PC-3 (cell line): ENCODE measurements around the gene KCNC1. TPM values are rescaled to one million over a fixed set of nuclear protein-coding genes. Genes with fewer than 3 reads are reported as not detected.

Experiments used
- ATAC-seq: fragments of 200-7000 bp; cut with Tn5 transposase; 2 replicates; pipeline ENCODE4 v1.9.1; 2020; ENCODE audit warnings: mild to moderate bottlenecking, moderate library complexity
- BruUV-seq: library from RNA; stranded (reverse); fragments of 400-500 nt; replicated peaks from 2 replicates; lab custom pipeline; 2021; lab: Mats Ljungman, UMichigan
- CTCF ChIA-PET: fragments of 300-600 bp; sonication (Branson Sonifier 250); formaldehyde crosslinking; loops from one replicate; lab custom pipeline; 2022; ENCODE audit warnings: antibody characterized with exemption; lab: Charles Lee
- POLR2A ChIA-PET: fragments of 300-600 bp; sonication (Branson Sonifier 250); formaldehyde crosslinking; loops from one replicate; lab custom pipeline; 2022; ENCODE audit warnings: antibody characterized with exemption; ENCODE audit not compliant: unreplicated experiment; lab: Charles Lee
- DNase-seq: peaks from one replicate; pipeline ENCODE4 v3.0.0-alpha.2; 2015
- H2AFZ ChIP-seq: fragments of 300-600 bp; sonication (generic); 2 replicates; pipeline ENCODE4 v1.6.0; 2016; ENCODE audit warnings: antibody characterized with exemption, low read length
- H3F3A ChIP-seq: fragments of 300-600 bp; sonication (generic); one replicate; pipeline ENCODE4 v1.6.0; 2017; ENCODE audit warnings: antibody characterized with exemption, low read length, control low read depth, mild to moderate bottlenecking; ENCODE audit not compliant: unreplicated experiment
- H3K27ac ChIP-seq: fragments of 300-600 bp; sonication (generic); 2 replicates; pipeline ENCODE4 v1.5.1; 2016; ENCODE audit warnings: mild to moderate bottlenecking, low read length
- H3K27me3 ChIP-seq: fragments of 300-600 bp; sonication (generic); 2 replicates; pipeline ENCODE4 v1.6.1; 2016; ENCODE audit warnings: low read length, mixed read lengths
- H3K36me3 ChIP-seq: fragments of 300-600 bp; sonication (generic); 2 replicates; pipeline ENCODE4 v1.6.1; 2016; ENCODE audit warnings: low read depth, mixed run types, low read length, mixed read lengths
- H3K4me1 ChIP-seq: fragments of 300-600 bp; sonication (generic); 2 replicates; pipeline ENCODE4 v1.5.1; 2016; ENCODE audit warnings: low read length; ENCODE audit not compliant: insufficient read depth
- H3K4me2 ChIP-seq: fragments of 300-600 bp; sonication (generic); 2 replicates; pipeline ENCODE4 v1.6.0; 2016; ENCODE audit warnings: low read length
- H3K4me3 ChIP-seq: fragments of 300-600 bp; sonication (generic); 2 replicates; pipeline ENCODE4 v1.5.1; 2016; ENCODE audit warnings: mild to moderate bottlenecking, low read length, mixed read lengths
- H3K79me2 ChIP-seq: fragments of 300-600 bp; sonication (generic); 2 replicates; pipeline ENCODE4 v1.6.1; 2017; ENCODE audit warnings: low read length, mixed read lengths
- H3K9ac ChIP-seq: fragments of 300-600 bp; sonication (generic); 2 replicates; pipeline ENCODE4 v1.6.0; 2016; ENCODE audit warnings: mild to moderate bottlenecking, low read length
- H3K9me2 ChIP-seq: fragments of 300-600 bp; sonication (generic); replicated peaks from 2 replicates; pipeline ENCODE4 v1.6.1; 2016; ENCODE audit warnings: mixed run types, low read length, mixed read lengths
- H3K9me3 ChIP-seq: fragments of 300-600 bp; sonication (generic); 2 replicates; pipeline ENCODE4 v1.6.1; 2016; ENCODE audit warnings: low read length, mixed read lengths
- H4K20me1 ChIP-seq: fragments of 300-600 bp; sonication (generic); 2 replicates; pipeline ENCODE4 v1.6.1; 2016; ENCODE audit warnings: low read length, mixed read lengths
- EZH2 ChIP-seq: fragments of 300-600 bp; sonication (generic); IDR thresholded peaks from one replicate; pipeline ENCODE4 v1.6.1; 2017; ENCODE audit warnings: antibody characterized with exemption, mild to moderate bottlenecking, low read length; ENCODE audit not compliant: unreplicated experiment
- EZH2phosphoT487 ChIP-seq: fragments of 300-600 bp; sonication (generic); IDR thresholded peaks from 2 replicates; pipeline ENCODE4 v1.6.1; 2018; ENCODE audit warnings: mild to moderate bottlenecking, antibody characterized with exemption, low read length, borderline replicate concordance
- intact Hi-C: fragments of 100-400 bp; cut with micrococcal nuclease; formaldehyde crosslinking; loops from 2 replicates; pipeline ENCODE4 v1.9.0; 2023
- total RNA-seq: library from RNA; depleted of rRNA; stranded (reverse); fragments of >200 nt; gene quantifications from 2 replicates; pipeline ENCODE4 v1.2.3, GENCODE V29; 2014
- TF ChIP-seq, protein P1 (sequence below): fragments of 300-600 bp; sonication (generic); conservative IDR thresholded peaks from 2 replicates; pipeline ENCODE4 v1.5.1; 2017; ENCODE audit warnings: antibody characterized with exemption, low read depth, mild to moderate bottlenecking, low read length

The KCNC1 gene
- total RNA-seq, 1 experiment from 2014 or later = not detected

DNA sequence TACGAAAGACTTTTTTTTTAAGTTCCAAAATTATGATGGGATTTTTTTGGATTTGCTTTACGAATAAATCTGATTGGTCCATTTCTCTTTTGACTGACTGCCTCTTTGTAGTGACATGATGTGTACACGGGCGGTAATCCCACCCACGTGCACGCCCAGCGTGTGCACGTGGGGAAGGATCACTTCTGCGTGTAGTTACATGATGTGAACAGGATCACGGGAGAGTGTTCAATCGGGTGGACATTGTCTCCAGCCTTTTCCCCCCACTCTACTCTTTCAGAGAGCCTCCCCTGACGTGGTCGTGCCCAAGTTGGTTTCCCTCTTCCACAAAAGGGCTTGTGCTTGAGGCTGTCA lies 43.1 kb downstream of the KCNC1 start:
- TF ChIP-seq EZH2phosphoT487 (no peak), EZH2 (no peak)
- Histone ChIP-seq H3K4me3 (no peak overlapping the region), H3K9ac (no peak overlapping the region), H2AFZ (no peak overlapping the region), H3K9me3 (no peaks in the 10 kb centered on the region), H3K27me3 (no peaks in the 10 kb centered on the region), H3K4me2 (no peak overlapping the region), H3K9me2 (no peaks in the 10 kb centered on the region), H4K20me1 (no peaks in the 10 kb centered on the region), H3F3A (no peaks in the 10 kb centered on the region), H3K4me1 (no peaks in the 10 kb centered on the region), H3K27ac (no peak overlapping the region), H3K36me3 (no peaks in the 10 kb centered on the region), H3K79me2 (no peaks in the 10 kb centered on the region)
- CTCF ChIA-PET = no interaction called here
- POLR2A ChIA-PET = no interaction called here
- intact Hi-C loops = no loop called here
- no peak for DNase-seq
- no peak for ATAC-seq
- no TSS peak for BruUV-seq

DNA sequence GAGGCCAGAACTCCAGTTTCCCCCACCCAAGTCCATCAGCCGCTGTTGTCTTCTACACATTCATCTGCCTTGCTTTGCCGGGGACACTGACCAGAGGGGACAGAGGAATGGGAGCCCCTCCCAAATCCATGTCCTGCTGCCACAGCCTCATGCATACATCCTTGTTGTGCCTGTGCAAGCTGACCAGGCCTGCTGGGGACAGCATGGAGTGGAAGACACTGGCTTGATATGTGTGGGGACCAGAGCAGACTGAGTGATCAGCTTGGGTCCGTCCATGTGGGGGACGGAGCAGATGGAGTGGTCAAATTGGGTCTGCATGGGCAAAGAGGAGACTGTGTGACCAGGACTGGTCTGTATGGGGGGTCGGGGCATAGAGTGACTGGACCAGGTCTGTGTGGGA lies 43.8 kb downstream of the KCNC1 start:
- CTCF ChIA-PET = no interaction called here
- H3K4me1 ChIP-seq = no peaks in the 10 kb centered on the region
- intact Hi-C loops = no loop called here

DNA sequence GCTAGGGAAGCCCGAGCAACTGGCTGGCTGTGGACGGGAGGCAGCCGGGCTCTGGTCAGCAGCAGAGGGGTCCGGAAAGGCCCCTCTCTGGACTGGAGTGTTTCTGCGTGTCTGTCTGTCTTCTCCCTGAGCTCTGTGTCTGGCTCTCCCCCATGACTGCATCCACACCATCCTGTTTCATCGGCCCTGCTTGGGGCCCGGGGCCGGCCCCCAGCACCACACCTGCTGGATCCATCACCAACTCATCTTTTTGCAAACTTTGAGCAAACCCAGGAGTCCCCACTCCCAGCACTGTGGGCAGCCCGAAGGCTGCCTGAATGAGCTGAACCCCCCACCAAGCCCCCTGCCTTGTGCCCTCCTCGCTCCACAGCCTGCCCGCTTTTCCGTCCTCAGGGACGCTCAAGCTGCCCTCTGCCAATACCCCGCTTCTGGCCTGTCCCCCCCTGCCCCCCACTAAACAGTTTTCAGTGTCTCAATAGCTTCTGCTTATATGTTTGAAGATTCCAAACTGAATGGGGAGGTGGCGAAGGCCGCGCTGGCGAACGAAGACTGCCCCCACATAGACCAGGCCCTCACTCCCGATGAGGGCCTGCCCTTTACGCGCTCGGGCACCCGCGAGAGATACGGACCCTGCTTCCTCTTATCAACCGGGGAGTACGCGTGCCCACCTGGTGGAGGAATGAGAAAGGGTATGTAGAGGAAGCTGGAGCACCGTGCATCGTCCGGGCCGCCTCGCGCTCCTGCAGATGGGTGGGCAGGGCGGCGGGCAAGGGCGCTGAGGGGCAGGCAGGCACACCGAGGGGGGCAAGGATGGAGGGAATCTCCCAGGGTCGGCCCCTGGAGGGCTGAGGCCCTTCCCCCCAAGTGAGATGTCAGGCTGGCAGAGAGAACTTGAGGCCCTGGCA lies 44.6 kb downstream of the KCNC1 start:
- TF ChIP-seq, protein P1, sequence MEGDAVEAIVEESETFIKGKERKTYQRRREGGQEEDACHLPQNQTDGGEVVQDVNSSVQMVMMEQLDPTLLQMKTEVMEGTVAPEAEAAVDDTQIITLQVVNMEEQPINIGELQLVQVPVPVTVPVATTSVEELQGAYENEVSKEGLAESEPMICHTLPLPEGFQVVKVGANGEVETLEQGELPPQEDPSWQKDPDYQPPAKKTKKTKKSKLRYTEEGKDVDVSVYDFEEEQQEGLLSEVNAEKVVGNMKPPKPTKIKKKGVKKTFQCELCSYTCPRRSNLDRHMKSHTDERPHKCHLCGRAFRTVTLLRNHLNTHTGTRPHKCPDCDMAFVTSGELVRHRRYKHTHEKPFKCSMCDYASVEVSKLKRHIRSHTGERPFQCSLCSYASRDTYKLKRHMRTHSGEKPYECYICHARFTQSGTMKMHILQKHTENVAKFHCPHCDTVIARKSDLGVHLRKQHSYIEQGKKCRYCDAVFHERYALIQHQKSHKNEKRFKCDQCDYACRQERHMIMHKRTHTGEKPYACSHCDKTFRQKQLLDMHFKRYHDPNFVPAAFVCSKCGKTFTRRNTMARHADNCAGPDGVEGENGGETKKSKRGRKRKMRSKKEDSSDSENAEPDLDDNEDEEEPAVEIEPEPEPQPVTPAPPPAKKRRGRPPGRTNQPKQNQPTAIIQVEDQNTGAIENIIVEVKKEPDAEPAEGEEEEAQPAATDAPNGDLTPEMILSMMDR = no peak
- TF ChIP-seq EZH2 = no peak
- TF ChIP-seq EZH2phosphoT487 = no peak
- DNase-seq (no peak), ATAC-seq (no peak)
- Histone ChIP-seq H3K79me2 (no peaks in the 10 kb centered on the region), H3F3A (no peaks in the 10 kb centered on the region), H3K9me2 (no peaks in the 10 kb centered on the region), H3K9ac (no peak overlapping the region), H3K4me1 (no peaks in the 10 kb centered on the region), H2AFZ (no peak overlapping the region), H3K36me3 (no peaks in the 10 kb centered on the region), H3K27me3 (no peaks in the 10 kb centered on the region), H3K27ac (no peak overlapping the region), H3K9me3 (no peaks in the 10 kb centered on the region), H3K4me3 (no peak overlapping the region), H3K4me2 (no peak overlapping the region), H4K20me1 (no peaks in the 10 kb centered on the region)
- no TSS peak for BruUV-seq
- intact Hi-C loops = no loop called here
- CTCF ChIA-PET = no interaction called here
- POLR2A ChIA-PET = no interaction called here

More for the DNA sequence above, 43.8 kb downstream of the KCNC1 start:
- Histone ChIP-seq H2AFZ (no peak overlapping the region), H3K9ac (no peak overlapping the region), H3K27ac (no peak overlapping the region), H3K9me2 (no peaks in the 10 kb centered on the region), H4K20me1 (no peaks in the 10 kb centered on the region), H3F3A (no peaks in the 10 kb centered on the region), H3K4me3 (no peak overlapping the region), H3K27me3 (no peaks in the 10 kb centered on the region), H3K79me2 (no peaks in the 10 kb centered on the region), H3K36me3 (no peaks in the 10 kb centered on the region), H3K4me2 (no peak overlapping the region), H3K9me3 (no peaks in the 10 kb centered on the region)
- ATAC-seq = no peak
- no peak for TF ChIP-seq EZH2
- TF ChIP-seq, protein P1 = no peak
- TF ChIP-seq EZH2phosphoT487 = no peak
- POLR2A ChIA-PET = no interaction called here
- BruUV-seq = no TSS peak
- DNase-seq = no peak
